ENCODE measurements around the gene WNT7B. TPM values are rescaled to one million over a fixed set of nuclear protein-coding genes. Genes with fewer than 3 reads are reported as not detected.

The WNT7B gene
- total RNA-seq, 2 experiments from 2014 or later: not detected

GRCh38 chr22:46004105-46004866 lies 27.3 kb upstream of the WNT7B start:
- H3K4me1 Mint-ChIP-seq: peaks cover 16% of the 10 kb centered on the region
- ATAC-seq (ENCODE audit: low read depth) (peak; percentile 59), DNase-seq (peak; percentile 61)

DNA sequence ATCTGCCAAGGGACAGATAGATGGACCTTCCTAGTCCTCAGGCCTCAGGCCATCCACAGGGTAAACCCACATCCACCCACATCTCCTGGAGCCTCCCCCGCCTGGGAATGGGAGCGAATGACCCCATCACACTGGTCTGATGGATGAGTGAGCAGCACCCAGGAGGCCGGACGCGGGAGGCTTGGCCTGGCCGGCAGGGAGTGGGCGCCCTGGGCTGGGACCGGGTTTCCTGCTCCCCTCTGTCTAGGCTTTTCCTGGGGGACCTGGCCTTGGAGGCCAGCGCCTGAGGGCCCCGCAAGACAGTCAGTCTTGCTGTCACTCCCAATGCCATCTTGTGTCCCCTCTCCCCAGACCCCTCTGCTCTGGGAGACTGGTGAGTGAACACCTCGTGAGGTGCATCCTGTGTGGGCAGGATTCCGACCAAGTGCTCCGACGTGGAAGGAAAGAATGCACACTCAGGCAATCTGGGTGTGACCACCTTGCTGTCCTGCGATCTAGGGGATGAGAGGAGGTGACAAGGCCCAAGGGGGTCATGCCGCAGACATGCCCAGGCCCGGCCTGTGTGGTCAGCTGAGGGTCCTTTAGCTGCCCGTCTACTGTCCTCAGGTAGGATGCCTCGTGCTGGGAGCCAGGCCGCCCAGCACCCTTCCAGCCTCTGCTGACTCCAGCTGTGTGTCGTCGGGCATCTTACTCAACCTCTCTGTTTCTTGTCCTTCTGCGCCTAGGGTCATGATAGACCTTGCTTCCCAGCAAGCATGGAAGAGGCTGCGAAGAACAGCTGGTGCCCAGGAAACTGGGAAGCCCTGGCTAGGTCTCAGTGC lies 26.5 kb upstream of the WNT7B start:
- H3K4me3 Mint-ChIP-seq: no peak overlapping the region
- no peaks in the 10 kb centered on the region for H3K9me3 Mint-ChIP-seq
- H3K4me1 Mint-ChIP-seq: peaks cover 16% of the 10 kb centered on the region
- H3K27ac Mint-ChIP-seq: peak overlapping the region; percentile 98
- ATAC-seq (ENCODE audit: low read depth) (no peak), DNase-seq (peak; percentile 30)
- POLR2A ChIA-PET: no interaction called here
- H3K36me3 Mint-ChIP-seq: no peaks in the 10 kb centered on the region
- H3K27me3 Mint-ChIP-seq: peaks cover 2% of the 10 kb centered on the region

More at GRCh38 chr22:46004105-46004866, 27.3 kb upstream of the WNT7B start:
- H3K27ac Mint-ChIP-seq: peak overlapping the region; percentile 98
- H3K9me3 Mint-ChIP-seq: no peaks in the 10 kb centered on the region
- POLR2A ChIA-PET: interaction anchor here (3.2 kb wide), 1 partner anchor 32 kb away, joined by 21 read pairs; no protein-coding TSS in a partner anchor
- H3K4me3 Mint-ChIP-seq: peak overlapping the region; percentile 79
- H3K27me3 Mint-ChIP-seq: peaks cover 3% of the 10 kb centered on the region
- H3K36me3 Mint-ChIP-seq: no peaks in the 10 kb centered on the region

DNA sequence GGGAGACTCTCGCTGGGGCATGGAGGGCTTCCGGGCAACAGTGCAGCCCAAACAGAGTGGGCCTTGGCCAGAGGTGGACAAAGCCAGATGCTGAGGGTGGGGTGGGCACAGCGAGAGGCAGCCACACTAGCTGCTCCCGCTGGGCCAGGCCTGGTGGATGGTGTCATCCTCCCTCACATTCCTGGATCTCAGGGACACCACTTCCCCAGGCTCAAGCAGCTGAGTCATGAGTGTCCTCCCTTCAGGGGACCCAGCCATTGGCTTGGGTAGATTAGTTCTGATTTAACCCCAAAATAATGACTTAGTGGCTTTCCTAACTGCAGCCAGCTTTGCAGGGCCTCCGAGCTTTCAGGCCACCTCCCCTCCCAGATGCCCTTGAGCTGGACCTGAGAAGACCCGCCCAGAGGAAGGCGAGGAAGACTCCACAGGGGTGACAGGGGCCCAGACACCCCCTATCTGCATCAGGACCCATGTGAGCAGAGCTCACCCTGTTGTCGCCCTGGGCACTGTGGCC lies 25.9 kb upstream of the WNT7B start:
- ATAC-seq (ENCODE audit: low read depth): no peak
- H3K27me3 Mint-ChIP-seq: peaks cover 2% of the 10 kb centered on the region
- POLR2A ChIA-PET: no interaction called here
- H3K4me1 Mint-ChIP-seq: peaks cover 16% of the 10 kb centered on the region
- peak; percentile 23 for DNase-seq
- H3K4me3 Mint-ChIP-seq: no peak overlapping the region
- H3K9me3 Mint-ChIP-seq: no peaks in the 10 kb centered on the region
- H3K36me3 Mint-ChIP-seq: no peaks in the 10 kb centered on the region
- H3K27ac Mint-ChIP-seq: no peak overlapping the region

- no peak for ATAC-seq (ENCODE audit: low read depth)
- peaks cover 20% of the 10 kb centered on the region for H3K4me1 Mint-ChIP-seq
- no peak overlapping the region for H3K27ac Mint-ChIP-seq
- peak; percentile 29 for DNase-seq
- POLR2A ChIA-PET: interaction anchor here (1.0 kb wide), 1 partner anchor 34 kb away, joined by 3 read pairs; no protein-coding TSS in a partner anchor
- H3K9me3 Mint-ChIP-seq: no peaks in the 10 kb centered on the region
- peaks cover 2% of the 10 kb centered on the region for H3K27me3 Mint-ChIP-seq
- H3K36me3 Mint-ChIP-seq: no peaks in the 10 kb centered on the region
- no peak overlapping the region for H3K4me3 Mint-ChIP-seq
These were observed 24.6 kb upstream of the WNT7B start for GRCh38 chr22:46001426-46002106.

- DNase-seq (peak; percentile 25), ATAC-seq (ENCODE audit: low read depth) (no peak)
- Mint-ChIP-seq H3K9me3 (no peaks in the 10 kb centered on the region), H3K27me3 (peaks cover 2% of the 10 kb centered on the region), H3K4me1 (peaks cover 18% of the 10 kb centered on the region), H3K36me3 (no peaks in the 10 kb centered on the region), H3K27ac (no peak overlapping the region), H3K4me3 (no peak overlapping the region)
- POLR2A ChIA-PET: interaction anchor here (1.0 kb wide), 1 partner anchor 35 kb away, joined by 3 read pairs; no protein-coding TSS in a partner anchor
These were observed 24.1 kb upstream of the WNT7B start for GRCh38 chr22:46001046-46001425.

- H3K9me3 Mint-ChIP-seq: no peaks in the 10 kb centered on the region
- DNase-seq: peak; percentile 26
- peaks cover 2% of the 10 kb centered on the region for H3K27me3 Mint-ChIP-seq
- no peaks in the 10 kb centered on the region for H3K36me3 Mint-ChIP-seq
- POLR2A ChIA-PET: interaction anchor here (1.0 kb wide), 1 partner anchor 35 kb away, joined by 3 read pairs; no protein-coding TSS in a partner anchor
- peaks cover 17% of the 10 kb centered on the region for H3K4me1 Mint-ChIP-seq
- no peak overlapping the region for H3K27ac Mint-ChIP-seq
- H3K4me3 Mint-ChIP-seq: no peak overlapping the region
- ATAC-seq (ENCODE audit: low read depth): no peak
These were observed 23.4 kb upstream of the WNT7B start for GRCh38 chr22:46000081-46001027.

DNA sequence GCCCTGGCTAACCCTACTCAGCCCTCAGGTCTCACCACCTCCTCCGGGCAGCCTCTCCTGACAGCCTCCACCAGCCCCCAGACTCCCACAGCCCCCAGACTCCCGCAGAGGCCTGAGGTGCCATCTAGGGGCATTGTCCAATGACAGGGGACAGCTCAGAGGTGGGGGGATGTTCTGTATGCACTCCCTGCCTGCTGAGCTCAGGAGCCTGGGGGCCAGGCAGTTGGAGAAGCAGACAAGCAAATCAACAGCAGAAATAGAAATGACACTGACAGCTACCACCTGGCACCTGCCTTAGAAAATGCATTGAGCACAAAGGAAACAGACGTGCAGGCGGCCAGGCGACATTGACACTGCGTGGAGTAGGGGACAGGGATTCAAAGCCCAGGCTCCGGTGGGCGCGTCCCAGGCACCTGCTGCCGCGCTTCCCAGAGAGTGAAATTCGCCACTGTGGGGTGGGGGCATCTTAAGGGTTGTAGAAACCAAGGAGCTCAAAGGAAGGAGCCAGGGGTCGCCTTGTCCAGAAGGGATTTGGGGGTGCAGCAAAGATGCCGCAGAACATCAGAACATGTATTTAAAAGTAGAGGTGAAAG lies 22.5 kb upstream of the WNT7B start:
- POLR2A ChIA-PET: no interaction called here

GRCh38 chr22:45998638-45999378 lies 21.8 kb upstream of the WNT7B start:
- H3K9me3 Mint-ChIP-seq: no peaks in the 10 kb centered on the region

More for the DNA sequence above, 22.5 kb upstream of the WNT7B start:
- H3K9me3 Mint-ChIP-seq: no peaks in the 10 kb centered on the region
- peak; percentile 27 for DNase-seq
- H3K4me3 Mint-ChIP-seq: no peak overlapping the region
- no peak for ATAC-seq (ENCODE audit: low read depth)
- H3K4me1 Mint-ChIP-seq: peaks cover 13% of the 10 kb centered on the region
- H3K27me3 Mint-ChIP-seq: peaks cover 2% of the 10 kb centered on the region
- H3K27ac Mint-ChIP-seq: no peak overlapping the region
- H3K36me3 Mint-ChIP-seq: no peaks in the 10 kb centered on the region

GRCh38 chr22:45997777-45998637 lies 21.0 kb upstream of the WNT7B start:
- Mint-ChIP-seq H3K4me3 (no peak overlapping the region), H3K27ac (peak overlapping the region; percentile 65), H3K9me3 (no peaks in the 10 kb centered on the region), H3K27me3 (peaks cover 4% of the 10 kb centered on the region), H3K4me1 (peaks cover 6% of the 10 kb centered on the region), H3K36me3 (no peaks in the 10 kb centered on the region)
- ATAC-seq (ENCODE audit: low read depth) (no peak), DNase-seq (peak; percentile 31)
- POLR2A ChIA-PET: interaction anchor here (1.4 kb wide), 1 partner anchor 8 kb away, joined by 7 read pairs; no protein-coding TSS in a partner anchor

More at GRCh38 chr22:45998638-45999378, 21.8 kb upstream of the WNT7B start:
- POLR2A ChIA-PET: no interaction called here
- H3K4me3 Mint-ChIP-seq: no peak overlapping the region
- peaks cover 7% of the 10 kb centered on the region for H3K4me1 Mint-ChIP-seq
- DNase-seq (peak; percentile 22), ATAC-seq (ENCODE audit: low read depth) (no peak)
- H3K36me3 Mint-ChIP-seq: no peaks in the 10 kb centered on the region
- H3K27ac Mint-ChIP-seq: no peak overlapping the region
- H3K27me3 Mint-ChIP-seq: peaks cover 4% of the 10 kb centered on the region

GRCh38 chr22:45997077-45997776 lies 20.3 kb upstream of the WNT7B start:
- POLR2A ChIA-PET: interaction anchor here (1.1 to 1.4 kb wide), 2 partner anchors 9 to 39 kb away, joined by 3 to 7 read pairs; no protein-coding TSS in a partner anchor
- ATAC-seq (ENCODE audit: low read depth) (peak; percentile 79), DNase-seq (peak; percentile 57)
- Mint-ChIP-seq H3K27me3 (peaks cover 4% of the 10 kb centered on the region), H3K4me3 (no peak overlapping the region), H3K36me3 (no peaks in the 10 kb centered on the region), H3K9me3 (no peaks in the 10 kb centered on the region), H3K27ac (peak overlapping the region; percentile 76), H3K4me1 (peaks cover 6% of the 10 kb centered on the region)

All from activated naive CD8-positive, alpha-beta T cell treated with anti-CD3 and anti-CD28 coated beads, Interleukin-2, amount 10 ng/mL, durations not matched to agents 7 days and 5 days (primary cell).